Right lobe of liver (tissue), 4 donors: Measurements from ENCODE around the gene PIK3CB.

ENCODE experiments used
- POLR2A ChIP-seq: fragments of 450-650 bp; IDR thresholded peaks from one replicate; pipeline ENCODE4 v1.6.1; 2017; ENCODE audit warnings: antibody characterized with exemption, mild to moderate bottlenecking
- TF ChIP-seq, protein P1 (sequence below), 4 donors: fragments of 200-600 bp in 3 of 4; fragments of 450-650 bp in 1 of 4; IDR thresholded peaks; one replicate each; pipeline versions ENCODE4 v1.5.1 to v1.8.0; 2016 to 2022; ENCODE audit warnings: antibody characterized with exemption in 4 of 4, mild to moderate bottlenecking in 2 of 4
- donor health status: DM: no; HTN: no; CAD: no.
- donor health status: DM: no; HTN: no; CAD: no.
- donor health status: DM: no; HTN: yes; CAD: no.

DNA sequence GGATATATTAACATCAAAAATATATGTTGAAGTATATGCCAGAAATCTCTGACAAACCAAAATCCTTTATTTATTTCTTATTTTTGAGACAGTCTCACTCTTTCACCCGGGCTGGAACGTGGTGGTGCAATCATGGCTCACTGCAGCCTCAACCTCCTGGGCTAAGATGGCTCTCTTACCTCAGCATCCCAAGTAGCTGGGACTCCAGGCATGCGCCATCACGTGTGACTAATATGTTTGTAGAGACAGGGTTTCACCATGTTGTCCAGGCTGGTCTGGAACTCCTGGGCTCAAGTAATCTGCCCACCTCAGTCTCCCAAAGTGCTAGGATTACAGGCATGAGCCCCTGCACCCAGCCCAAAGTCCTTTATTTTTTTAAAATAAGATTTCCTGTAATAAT lies 214.3 kb downstream of the PIK3CB start:
- TF ChIP-seq, protein P1, sequence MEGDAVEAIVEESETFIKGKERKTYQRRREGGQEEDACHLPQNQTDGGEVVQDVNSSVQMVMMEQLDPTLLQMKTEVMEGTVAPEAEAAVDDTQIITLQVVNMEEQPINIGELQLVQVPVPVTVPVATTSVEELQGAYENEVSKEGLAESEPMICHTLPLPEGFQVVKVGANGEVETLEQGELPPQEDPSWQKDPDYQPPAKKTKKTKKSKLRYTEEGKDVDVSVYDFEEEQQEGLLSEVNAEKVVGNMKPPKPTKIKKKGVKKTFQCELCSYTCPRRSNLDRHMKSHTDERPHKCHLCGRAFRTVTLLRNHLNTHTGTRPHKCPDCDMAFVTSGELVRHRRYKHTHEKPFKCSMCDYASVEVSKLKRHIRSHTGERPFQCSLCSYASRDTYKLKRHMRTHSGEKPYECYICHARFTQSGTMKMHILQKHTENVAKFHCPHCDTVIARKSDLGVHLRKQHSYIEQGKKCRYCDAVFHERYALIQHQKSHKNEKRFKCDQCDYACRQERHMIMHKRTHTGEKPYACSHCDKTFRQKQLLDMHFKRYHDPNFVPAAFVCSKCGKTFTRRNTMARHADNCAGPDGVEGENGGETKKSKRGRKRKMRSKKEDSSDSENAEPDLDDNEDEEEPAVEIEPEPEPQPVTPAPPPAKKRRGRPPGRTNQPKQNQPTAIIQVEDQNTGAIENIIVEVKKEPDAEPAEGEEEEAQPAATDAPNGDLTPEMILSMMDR (IDR thresholded peaks at IDR 0.05), result no peak
- no peak for TF ChIP-seq POLR2A
